K562 (cell line): ENCODE data around the gene SCEL. TPM values are rescaled to one million over a fixed set of nuclear protein-coding genes. Genes with fewer than 3 reads are reported as not detected.

Source experiments
- REST ChIP-seq, 2 experiments: fragments of 450-650 bp; formaldehyde crosslinking in 1 of 2; IDR thresholded peaks; 2 replicates each; pipeline versions ENCODE4 v1.4.0 to v1.6.1; 2014 to 2020; ENCODE audit warnings: mild to moderate bottlenecking in 2 of 2, borderline replicate concordance in 1 of 2, low read depth in 1 of 2
- ZNF318 ChIP-seq, 2 experiments: fragments of 450-650 bp; IDR thresholded peaks; 2 replicates each; pipeline ENCODE4 v1.6.1; 2016; ENCODE audit warnings: mild to moderate bottlenecking in 2 of 2, borderline replicate concordance in 1 of 2, low read depth in 1 of 2, moderate library complexity in 1 of 2
- ZNF583 ChIP-seq: fragments of 250-450 bp; sonication (Bioruptor Pico); IDR thresholded peaks from 2 replicates; pipeline ENCODE4 v1.4.0; 2020
- ZNF592 ChIP-seq: fragments of 450-650 bp; IDR thresholded peaks from 2 replicates; pipeline ENCODE4 v1.6.1; 2017; ENCODE audit warnings: antibody characterized with exemption, mild to moderate bottlenecking
- polyA plus RNA-seq, 8 experiments: library from polyadenylated mRNA; depleted of rRNA in 4 of 8; stranded (reverse) in 5 of 8; unstranded in 3 of 8; fragments of >200 nt; fragmentation: Nextera tagmentation in 2 of 8; fragmentation: Illumina TruSeq in 1 of 8; extraction: Ambion mirVana in 2 of 8; extraction: Trizol in 1 of 8; gene quantifications; 2 replicates each; pipeline versions ENCODE4 v1.2.1 to v1.2.3, GENCODE V29; 2011 to 2014; ENCODE audit warnings: inconsistent platforms in 1 of 8, missing spikeins in 1 of 8
- total RNA-seq, 7 experiments: library from RNA; depleted of rRNA in 6 of 7; stranded (reverse); fragments of >200 nt in 6 of 7; fragmentation: Illumina TruSeq in 2 of 7; extraction: Trizol in 2 of 7; gene quantifications; 2 replicates each; pipeline versions ENCODE4 v1.2.1 to v1.2.3, GENCODE V29; 2011 to 2021; ENCODE audit warnings: low replicate concordance in 1 of 7

SCEL gene
- total and polyA plus RNA-seq, 9 of the 15 experiments (the other 6 are each of a cell fraction or from before 2014, with no cell fraction given), result not detected

- no peak for TF ChIP-seq ZNF318 (IDR thresholded peaks at IDR 0.05; ENCODE audit: borderline replicate concordance in 1 of 2, low read depth in 1 of 2)
- no peak for TF ChIP-seq REST (IDR thresholded peaks at IDR 0.05; ENCODE audit: borderline replicate concordance)
- TF ChIP-seq REST (CRISPR knock-in tag; IDR thresholded peaks at IDR 0.05; ENCODE audit: low read depth), result no peak
- no peak for TF ChIP-seq ZNF592
- TF ChIP-seq ZNF583, result no peak
These were observed 1.4 kb upstream of the SCEL start (continued) for GRCh38 chr13:77533875-77534788.
